Tibial nerve (tissue), 4 donors: ENCODE results near the gene PET100.

Source experiments
- EP300 ChIP-seq, 2 donors: sonication (generic); formaldehyde crosslinking; IDR thresholded peaks; one replicate each; pipeline ENCODE4 v1.6.1; 2017; ENCODE audit warnings: antibody characterized with exemption in 2 of 2, mild to moderate bottlenecking in 1 of 2
- POLR2A ChIP-seq, 2 donors: fragments of 450-650 bp; IDR thresholded peaks; one replicate each; pipeline ENCODE4 v1.6.1; 2017; ENCODE audit warnings: antibody characterized with exemption in 2 of 2, mild to moderate bottlenecking in 2 of 2, moderate library complexity in 2 of 2
- TF ChIP-seq, protein P1 (sequence below), 5 experiments: fragments of 200-600 bp in 3 of 5; fragments of 450-650 bp in 2 of 5; sonication (generic) in 3 of 5; IDR thresholded peaks; one replicate each; pipeline ENCODE4 v1.5.1; 2016 to 2019; ENCODE audit warnings: antibody characterized with exemption in 5 of 5, mild to moderate bottlenecking in 3 of 5, moderate library complexity in 2 of 5

GRCh38 chr19:7618348-7618747 is 11.2 kb upstream of the PET100 start:
- TF ChIP-seq, protein P1, sequence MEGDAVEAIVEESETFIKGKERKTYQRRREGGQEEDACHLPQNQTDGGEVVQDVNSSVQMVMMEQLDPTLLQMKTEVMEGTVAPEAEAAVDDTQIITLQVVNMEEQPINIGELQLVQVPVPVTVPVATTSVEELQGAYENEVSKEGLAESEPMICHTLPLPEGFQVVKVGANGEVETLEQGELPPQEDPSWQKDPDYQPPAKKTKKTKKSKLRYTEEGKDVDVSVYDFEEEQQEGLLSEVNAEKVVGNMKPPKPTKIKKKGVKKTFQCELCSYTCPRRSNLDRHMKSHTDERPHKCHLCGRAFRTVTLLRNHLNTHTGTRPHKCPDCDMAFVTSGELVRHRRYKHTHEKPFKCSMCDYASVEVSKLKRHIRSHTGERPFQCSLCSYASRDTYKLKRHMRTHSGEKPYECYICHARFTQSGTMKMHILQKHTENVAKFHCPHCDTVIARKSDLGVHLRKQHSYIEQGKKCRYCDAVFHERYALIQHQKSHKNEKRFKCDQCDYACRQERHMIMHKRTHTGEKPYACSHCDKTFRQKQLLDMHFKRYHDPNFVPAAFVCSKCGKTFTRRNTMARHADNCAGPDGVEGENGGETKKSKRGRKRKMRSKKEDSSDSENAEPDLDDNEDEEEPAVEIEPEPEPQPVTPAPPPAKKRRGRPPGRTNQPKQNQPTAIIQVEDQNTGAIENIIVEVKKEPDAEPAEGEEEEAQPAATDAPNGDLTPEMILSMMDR (IDR thresholded peaks at IDR 0.05): no peak
- no peak for TF ChIP-seq POLR2A (IDR thresholded peaks at IDR 0.05)
- TF ChIP-seq EP300 (IDR thresholded peaks at IDR 0.05): no peak
